Measurements from ENCODE around the gene MEX3D.

DNA sequence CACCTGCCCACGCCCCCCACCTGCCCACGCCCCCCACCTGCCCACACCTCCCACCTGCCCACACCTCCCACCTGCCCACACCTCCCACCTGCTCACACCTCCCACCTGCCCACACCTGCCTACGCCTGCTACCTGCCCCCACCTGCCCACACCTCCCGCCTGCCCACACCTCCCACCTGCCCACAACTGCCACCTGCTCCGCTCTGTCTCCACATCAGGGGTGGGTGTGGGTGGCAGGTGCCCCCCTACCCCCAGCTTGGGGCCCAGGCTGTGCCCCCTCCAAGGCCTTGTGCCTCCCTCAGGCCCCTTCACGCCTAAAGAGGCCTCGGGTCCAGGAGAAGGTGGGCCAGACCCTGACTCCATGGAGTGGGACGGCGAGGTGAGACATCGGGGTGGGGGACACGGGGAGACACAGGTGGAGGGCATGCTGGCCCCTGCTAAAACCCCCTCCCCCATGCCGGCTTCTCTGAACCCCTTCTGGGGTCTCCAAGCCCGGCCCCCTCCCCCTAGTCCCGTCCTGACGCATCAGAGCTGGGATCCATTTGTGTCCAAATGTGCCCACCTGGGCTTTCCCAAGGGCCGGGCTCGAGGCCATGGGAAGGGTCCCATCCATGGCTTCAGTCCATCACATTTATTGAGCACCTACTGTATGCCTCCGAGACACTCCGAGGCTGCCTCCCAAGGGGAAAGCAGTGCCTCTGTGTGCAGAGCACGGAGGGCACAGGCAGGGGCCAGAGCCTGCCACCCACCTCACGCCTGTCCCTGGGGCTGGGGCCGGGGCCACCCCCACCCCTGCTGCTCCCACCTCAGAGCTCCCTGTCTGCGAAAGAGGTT is 39.3 kb downstream of the MEX3D start:
- TF ChIP-seq POLR2A (IDR thresholded peaks at IDR 0.05): no peak
- TF ChIP-seq, protein P1, sequence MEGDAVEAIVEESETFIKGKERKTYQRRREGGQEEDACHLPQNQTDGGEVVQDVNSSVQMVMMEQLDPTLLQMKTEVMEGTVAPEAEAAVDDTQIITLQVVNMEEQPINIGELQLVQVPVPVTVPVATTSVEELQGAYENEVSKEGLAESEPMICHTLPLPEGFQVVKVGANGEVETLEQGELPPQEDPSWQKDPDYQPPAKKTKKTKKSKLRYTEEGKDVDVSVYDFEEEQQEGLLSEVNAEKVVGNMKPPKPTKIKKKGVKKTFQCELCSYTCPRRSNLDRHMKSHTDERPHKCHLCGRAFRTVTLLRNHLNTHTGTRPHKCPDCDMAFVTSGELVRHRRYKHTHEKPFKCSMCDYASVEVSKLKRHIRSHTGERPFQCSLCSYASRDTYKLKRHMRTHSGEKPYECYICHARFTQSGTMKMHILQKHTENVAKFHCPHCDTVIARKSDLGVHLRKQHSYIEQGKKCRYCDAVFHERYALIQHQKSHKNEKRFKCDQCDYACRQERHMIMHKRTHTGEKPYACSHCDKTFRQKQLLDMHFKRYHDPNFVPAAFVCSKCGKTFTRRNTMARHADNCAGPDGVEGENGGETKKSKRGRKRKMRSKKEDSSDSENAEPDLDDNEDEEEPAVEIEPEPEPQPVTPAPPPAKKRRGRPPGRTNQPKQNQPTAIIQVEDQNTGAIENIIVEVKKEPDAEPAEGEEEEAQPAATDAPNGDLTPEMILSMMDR (IDR thresholded peaks at IDR 0.05): no peak
